Measurements from ENCODE around the gene WDFY4. TPM values are rescaled to one million over a fixed set of nuclear protein-coding genes. Genes with fewer than 3 reads are reported as not detected.
A peak's percentile ranks its signal among the peaks of the same experiment; 100 is the strongest.

WDFY4 gene
- total and polyA plus RNA-seq, 2 of the 4 experiments (the other 2 are of a cell fraction) = not detected

DNA sequence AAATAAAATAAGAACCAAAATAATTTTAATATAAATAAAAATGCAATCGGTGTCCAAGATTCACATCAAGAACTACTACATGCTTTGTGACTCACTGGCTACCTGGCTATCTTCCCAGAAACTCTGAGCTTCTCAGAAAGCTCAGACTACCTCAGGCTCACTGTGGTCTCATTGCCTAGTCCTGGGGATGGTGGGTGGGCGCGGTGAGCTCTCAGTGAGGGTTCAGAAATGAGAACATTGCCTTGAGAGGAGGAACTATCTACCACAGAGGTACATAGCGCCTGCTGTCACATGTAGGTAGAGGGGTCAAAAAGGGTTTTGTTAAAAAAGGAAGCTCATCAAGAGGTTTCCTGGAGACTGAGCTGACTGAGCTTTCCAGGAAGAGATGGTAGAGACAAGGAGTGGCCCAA is 108.0 kb downstream of the WDFY4 start:
- H3K9me1 ChIP-seq (ENCODE audit: insufficient read depth, low read length) = no peaks in the 10 kb centered on the region
- H3K4me2 ChIP-seq (ENCODE audit: low read depth, low read length) = no peak overlapping the region
- no peaks in the 10 kb centered on the region for H4K20me1 ChIP-seq (ENCODE audit: insufficient read depth, low read length)
- H3K9ac ChIP-seq (ENCODE audit: low read depth, low read length) = no peak overlapping the region
- H3K4ac ChIP-seq (ENCODE audit: low read depth, low read length) = no peak overlapping the region
- CTCF ChIA-PET = interaction anchor here (0.8 kb wide), 1 partner anchor 50 kb away, joined by 3 read pairs; no protein-coding TSS in a partner anchor
- no peaks in the 10 kb centered on the region for H3K4me1 ChIP-seq (ENCODE audit: control insufficient read depth, insufficient read depth, low read length)
- no CpG with 5 or more reads among the region's 4 CpGs for WGBS, 2 experiments (ENCODE audit: extremely low coverage in 2 of 2, insufficient read length in 1 of 2)
- no peaks in the 10 kb centered on the region for H3K79me1 ChIP-seq (ENCODE audit: low read depth in 1 of 2, low read length in 2 of 2)
- H4K5ac ChIP-seq (ENCODE audit: low read depth, low read length) = no peak overlapping the region
- H2AFZ ChIP-seq (replicated peaks; ENCODE audit: low read length, poor library complexity) = no peak overlapping the region
- no peak overlapping the region for H2AK9ac ChIP-seq (replicated peaks; ENCODE audit: low read depth, low read length, poor library complexity)
- in situ Hi-C loops (cut with MboI; ENCODE audit: low sequenced_read_pairs) (no loop called here), dilution Hi-C loops (cut with HindIII; ENCODE audit: low sequenced_read_pairs, unreplicated experiment) (no loop called here), intact Hi-C loops (cut with micrococcal nuclease) (no loop called here)
- TF ChIP-seq SMC3 (IDR thresholded peaks at IDR 0.05; ENCODE audit: low read depth, low read length) (no peak), MAFK (IDR thresholded peaks at IDR 0.05; ENCODE audit: low read depth, low read length) (no peak), CTCF (conservative IDR thresholded peaks at IDR 0.05; ENCODE audit: low read depth, low read length) (no peak), POLR2A (IDR thresholded peaks at IDR 0.05; ENCODE audit: low read depth, low read length) (no peak), ELK1 (IDR thresholded peaks at IDR 0.05; ENCODE audit: borderline replicate concordance, low read depth, low read length) (no peak), CEBPB (IDR thresholded peaks at IDR 0.05; ENCODE audit: low read depth, low read length) (no peak), MAZ (IDR thresholded peaks at IDR 0.05; ENCODE audit: borderline replicate concordance, low read depth, low read length) (no peak), USF2 (IDR thresholded peaks at IDR 0.05; ENCODE audit: low read depth, low read length) (no peak), RCOR1 (IDR thresholded peaks at IDR 0.05; ENCODE audit: insufficient replicate concordance, low read length) (no peak), MXI1 (IDR thresholded peaks at IDR 0.05; ENCODE audit: borderline replicate concordance, low read depth, low read length) (no peak), NFE2L2 (IDR thresholded peaks at IDR 0.05; ENCODE audit: low read depth, low read length) (no peak), FOS (IDR thresholded peaks at IDR 0.05; ENCODE audit: low read depth, low read length) (no peak), RFX5 (IDR thresholded peaks at IDR 0.05; ENCODE audit: low read depth, low read length) (no peak), CHD1 (IDR thresholded peaks at IDR 0.05; ENCODE audit: low read depth, low read length) (no peak), BHLHE40 (IDR thresholded peaks at IDR 0.05; ENCODE audit: low read depth, low read length) (no peak), RAD21 (IDR thresholded peaks at IDR 0.05; ENCODE audit: low read length) (no peak)
- H3K23ac ChIP-seq (ENCODE audit: low read depth, low read length) = no peak overlapping the region
- H2AK5ac ChIP-seq (ENCODE audit: low read depth, low read length) = no peak overlapping the region
- no peak overlapping the region for H4K91ac ChIP-seq (ENCODE audit: insufficient read depth, low read depth, low read length)
- H3K56ac ChIP-seq (ENCODE audit: extremely low read depth, insufficient read depth, low read length) = no peak overlapping the region
- no peak overlapping the region for H3K4me3 ChIP-seq (ENCODE audit: insufficient read depth, low read depth, low read length)
- no TSS peak for BruUV-seq (replicated peaks)
- peaks cover 14% of the 10 kb centered on the region for H3K27me3 ChIP-seq (ENCODE audit: control insufficient read depth, insufficient read depth, low read length)
- H3K18ac ChIP-seq (ENCODE audit: low read depth, low read length) = no peak overlapping the region
- H3K14ac ChIP-seq (replicated peaks; ENCODE audit: low read depth, low read length) = no peak overlapping the region
- H2BK15ac ChIP-seq (ENCODE audit: low read depth, low read length) = no peak overlapping the region
- H3K36me3 ChIP-seq (ENCODE audit: control insufficient read depth, insufficient read depth, low read length) = no peaks in the 10 kb centered on the region
- no peak overlapping the region for H3K27ac ChIP-seq (ENCODE audit: insufficient read depth, low read length)
- no peak overlapping the region for H2BK20ac ChIP-seq (ENCODE audit: low read depth, low read length)
- H2BK5ac ChIP-seq (ENCODE audit: low read depth, low read length, poor library complexity, severe bottlenecking) = no peak overlapping the region
- POLR2A ChIA-PET (ENCODE audit: unreplicated experiment) = no interaction called here
- H3K9me3 ChIP-seq (ENCODE audit: control insufficient read depth, insufficient read depth, low read length) = no peaks in the 10 kb centered on the region
- ATAC-seq (ENCODE audit: low read depth) (no peak), DNase-seq (peak; percentile 70)
- no peak overlapping the region for H2BK120ac ChIP-seq (ENCODE audit: low read depth, low read length)
- no peak overlapping the region for H4K8ac ChIP-seq (ENCODE audit: low read depth in 2 of 2, low read length in 2 of 2)

Data from IMR-90 (cell line).